Stimulated activated CD8-positive, alpha-beta memory T cell treated with anti-CD3 and anti-CD28 coated beads, Interleukin-7, amount 100 ng/mL, for 4 hours (primary cell): ENCODE results near the gene RIPOR2.
"Not testable (repeated sequence)": the region's sequence is repeated elsewhere in the genome, so short reads cannot be mapped to it uniquely, and the experiment has no call there.

Source experiments
- DNase-seq, 2 donors: peaks; one replicate each; pipeline ENCODE4 v3.0.0-alpha.2; 2020; ENCODE audit warnings: low read depth in 2 of 2

RIPOR2 gene

DNA sequence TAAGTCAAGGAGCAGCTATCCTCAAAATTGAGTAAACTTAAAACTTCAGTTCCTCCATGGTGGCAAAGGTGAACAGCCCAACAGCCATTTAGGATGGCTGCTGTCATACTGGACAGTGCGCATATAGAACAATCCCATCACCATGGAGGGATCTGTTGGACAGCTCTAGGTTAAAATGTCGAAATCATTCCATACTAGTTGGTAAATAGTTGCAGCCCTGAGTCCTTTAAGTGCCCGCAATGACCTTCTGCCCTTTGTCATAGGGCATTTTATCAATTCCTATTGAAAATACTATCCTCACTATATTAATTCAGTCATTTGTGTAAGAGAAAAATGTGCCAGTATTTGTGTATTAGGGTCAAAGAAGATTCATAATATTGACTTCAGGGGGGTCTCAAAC is 128.2 kb downstream of the RIPOR2 start:
- DNase-seq, result no peak

DNA sequence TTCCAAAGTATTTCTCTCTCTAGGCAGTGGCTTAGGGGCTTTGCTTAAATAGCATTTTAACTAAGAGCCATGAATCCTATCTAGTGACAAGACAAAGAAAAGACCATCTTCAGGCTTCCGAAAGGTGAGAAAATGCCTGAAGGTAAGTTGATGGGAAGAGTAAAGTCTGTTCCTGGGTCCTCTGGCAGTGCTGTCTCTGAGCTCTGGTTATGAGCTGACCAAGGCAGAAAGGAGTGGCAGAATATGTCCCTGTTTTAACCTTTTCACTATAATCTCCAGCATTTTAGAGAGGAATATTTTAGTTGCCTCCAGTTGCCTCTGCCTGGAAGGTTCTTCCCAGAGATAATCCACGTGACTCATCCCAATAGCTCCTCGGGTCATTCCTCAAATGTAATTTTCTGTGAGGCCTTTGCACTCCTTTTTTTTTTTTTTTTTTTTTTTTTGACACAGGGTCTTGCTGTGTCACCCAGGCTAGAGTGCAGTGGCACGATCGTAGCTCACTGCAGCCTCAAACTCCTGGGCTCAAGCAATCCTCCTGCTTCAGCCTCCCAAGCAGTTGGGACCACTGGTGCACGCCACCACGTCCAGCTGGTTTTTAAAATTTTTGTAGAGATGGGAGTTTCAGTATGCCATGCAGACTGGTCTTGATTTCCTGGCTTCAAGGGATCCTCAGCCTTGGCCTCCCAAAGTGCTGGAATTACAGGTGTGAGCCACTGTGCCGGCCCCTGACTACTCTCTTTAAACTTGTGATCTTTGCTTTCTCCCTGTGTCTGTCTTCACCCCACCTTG is 133.3 kb downstream of the RIPOR2 start:
- DNase-seq, result no peak

DNA sequence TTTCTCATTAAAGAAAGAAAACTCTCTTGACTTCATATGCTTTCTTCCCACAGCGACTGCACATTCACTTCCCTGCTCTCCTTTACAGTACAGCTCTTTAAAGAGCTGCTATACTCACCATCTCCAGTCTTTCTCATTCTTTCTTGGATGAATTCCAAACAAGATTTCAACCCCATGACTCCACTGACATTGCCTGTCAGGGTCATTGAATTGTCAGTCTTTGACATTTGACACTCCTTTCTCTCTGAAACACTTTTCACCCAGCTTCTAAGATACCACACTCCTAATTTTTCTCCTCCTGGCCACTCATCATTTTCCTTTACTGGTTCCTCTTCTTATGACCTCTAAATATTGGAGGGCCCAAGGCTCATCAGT is 136.2 kb downstream of the RIPOR2 start:
- DNase-seq, result no peak

DNA sequence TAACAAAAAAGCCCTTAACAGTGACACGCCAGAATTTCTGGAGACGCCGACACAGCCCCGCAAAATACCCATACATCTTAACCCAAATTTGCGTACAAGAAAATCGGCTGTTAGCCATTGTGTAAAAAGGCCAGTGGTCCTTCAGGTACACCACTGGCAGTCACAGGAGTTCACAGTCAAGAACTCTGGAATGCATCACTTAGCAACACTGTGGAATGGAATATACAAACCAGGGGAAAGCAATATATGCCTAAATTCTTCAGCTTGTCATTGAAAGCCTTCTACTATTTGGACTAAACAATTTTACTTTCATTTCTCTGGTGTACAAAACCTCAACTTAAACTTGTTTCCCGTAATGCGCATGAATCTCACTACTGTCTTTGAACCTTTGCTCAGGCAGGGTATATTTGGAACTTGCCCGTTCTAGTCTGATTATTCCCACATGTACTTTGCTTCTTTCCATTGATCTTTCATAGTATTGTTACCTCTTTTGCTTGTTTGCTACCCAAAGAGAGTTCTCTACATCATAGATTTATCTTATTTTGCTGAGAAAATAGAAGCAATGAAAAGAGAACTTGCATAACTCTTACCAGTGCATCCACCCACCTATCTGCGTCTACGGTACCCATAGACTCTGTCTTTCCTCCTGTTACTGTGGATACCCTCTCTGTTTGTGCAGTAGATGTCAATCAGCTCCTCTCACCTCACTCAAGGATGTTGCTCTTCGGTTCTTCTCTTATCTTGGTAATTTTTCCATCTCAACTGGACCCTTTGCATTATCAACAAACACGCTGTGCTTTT is 136.8 kb downstream of the RIPOR2 start, which contains the start of gene ARMH2:
Gene ARMH2 (minus strand): TSS at position 178 of the 801 bp plus-strand sequence. CDS start 60 bp downstream, at position 118.
- no peak for DNase-seq

DNA sequence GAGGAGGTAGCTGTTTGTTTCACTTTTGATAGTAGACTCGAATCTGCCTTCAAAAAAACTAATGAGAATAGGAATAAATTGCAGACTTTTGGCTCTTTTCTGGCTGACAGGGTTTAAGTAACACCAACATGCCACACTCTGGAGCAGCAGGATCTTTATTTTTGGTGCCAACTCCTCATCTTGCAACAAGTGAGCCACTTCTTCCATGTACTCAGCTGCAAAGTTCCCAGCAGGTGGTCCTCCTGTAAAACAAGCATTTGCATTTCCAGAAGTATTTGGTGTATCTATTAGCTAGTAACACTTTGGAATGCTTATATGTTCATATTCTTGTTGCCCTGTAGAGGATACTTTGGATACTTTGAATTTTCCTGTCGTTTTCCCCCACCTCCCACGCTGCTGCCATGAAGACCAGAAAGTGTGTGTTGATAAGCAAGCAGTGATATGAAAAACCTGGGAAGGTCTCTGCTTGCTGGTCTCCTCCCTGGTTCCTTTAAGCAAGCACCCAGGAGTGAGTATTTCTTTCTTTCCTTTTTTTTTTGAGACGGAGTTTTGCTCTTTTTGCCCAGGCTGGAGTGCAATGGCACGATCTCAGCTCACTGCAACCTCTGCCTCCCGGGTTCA is 138.1 kb downstream of the RIPOR2 start:
- DNase-seq, result no peak

DNA sequence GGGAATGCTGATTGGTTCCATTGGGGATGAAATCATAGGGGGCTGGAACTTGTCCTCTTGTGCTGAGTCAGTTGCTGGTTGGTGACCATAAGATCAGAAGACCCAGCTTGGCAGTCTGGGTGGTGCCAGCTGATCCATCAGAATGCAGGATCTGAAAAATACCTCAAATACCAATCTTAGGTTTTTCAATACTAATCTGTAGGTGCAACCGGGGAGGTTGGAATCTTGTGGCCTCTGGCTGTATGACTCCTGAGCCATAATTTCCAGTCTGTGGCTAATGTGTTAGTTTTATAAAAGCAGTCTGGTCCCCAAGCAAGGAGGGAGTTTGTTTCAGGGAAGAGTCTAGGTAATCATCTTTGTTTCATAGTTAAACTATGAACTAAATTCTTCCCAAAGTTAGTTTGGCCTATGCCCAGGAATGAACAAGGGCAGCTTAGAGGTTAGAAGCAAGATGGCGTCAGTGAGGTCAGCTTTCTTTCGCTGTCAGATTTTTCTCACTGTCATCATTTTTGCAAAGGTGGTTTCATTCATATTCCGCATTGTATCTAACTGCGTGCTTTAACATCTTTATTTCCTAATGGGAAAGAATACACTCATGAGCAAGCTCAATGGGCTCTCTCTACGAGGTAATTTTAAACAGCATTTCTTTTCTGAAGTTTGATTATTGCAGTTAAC is 139.0 kb downstream of the RIPOR2 start:
- no peak for DNase-seq

DNA sequence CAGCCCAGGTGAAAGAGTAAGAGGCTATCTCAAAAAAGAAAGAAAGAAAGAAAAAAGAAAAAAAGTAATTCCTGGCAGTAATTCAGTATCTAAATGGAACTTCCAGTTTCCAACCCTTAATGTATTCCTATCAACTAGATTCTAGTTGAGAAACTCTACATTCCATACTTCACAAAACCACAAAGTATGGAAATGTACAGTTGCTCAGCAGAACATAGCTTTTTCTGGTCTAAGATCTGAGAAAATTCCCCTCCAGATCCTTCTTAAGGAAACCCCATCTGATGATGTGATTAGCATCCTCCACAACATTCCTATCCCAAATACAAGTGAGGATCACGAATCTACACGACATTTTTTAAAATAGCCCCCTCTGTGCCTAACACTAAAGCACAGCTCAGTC is 140.7 kb downstream of the RIPOR2 start:
- DNase-seq, result no peak

DNA sequence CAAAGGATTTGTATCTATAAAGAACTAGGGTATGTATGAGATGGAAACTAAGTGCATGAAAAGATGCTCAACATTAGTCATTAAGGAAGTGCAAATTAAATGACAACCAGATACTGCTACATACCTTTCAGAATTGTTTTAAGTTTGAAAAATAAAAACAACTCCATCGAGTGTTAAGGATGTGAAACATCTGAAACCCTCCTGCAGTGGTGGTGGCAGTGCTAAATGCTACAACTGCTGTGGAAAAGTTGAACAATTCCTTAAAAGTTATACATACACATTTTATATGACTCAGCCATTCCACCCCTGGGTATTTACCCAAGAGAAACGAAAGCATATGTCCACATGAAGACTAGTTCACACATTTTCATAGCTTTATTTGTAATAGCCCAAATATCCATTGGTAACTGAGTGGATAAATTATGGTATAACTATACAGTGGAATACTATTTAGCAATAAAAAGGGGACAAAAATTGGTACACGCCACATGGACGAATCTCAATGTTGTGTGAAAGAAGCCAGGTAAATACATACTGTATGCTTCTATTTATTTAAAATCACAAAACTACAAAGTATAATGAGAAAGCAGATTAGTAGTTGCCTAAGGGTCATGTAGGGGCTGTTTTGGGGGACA is 147.6 kb downstream of the RIPOR2 start:
- no peak for DNase-seq

DNA sequence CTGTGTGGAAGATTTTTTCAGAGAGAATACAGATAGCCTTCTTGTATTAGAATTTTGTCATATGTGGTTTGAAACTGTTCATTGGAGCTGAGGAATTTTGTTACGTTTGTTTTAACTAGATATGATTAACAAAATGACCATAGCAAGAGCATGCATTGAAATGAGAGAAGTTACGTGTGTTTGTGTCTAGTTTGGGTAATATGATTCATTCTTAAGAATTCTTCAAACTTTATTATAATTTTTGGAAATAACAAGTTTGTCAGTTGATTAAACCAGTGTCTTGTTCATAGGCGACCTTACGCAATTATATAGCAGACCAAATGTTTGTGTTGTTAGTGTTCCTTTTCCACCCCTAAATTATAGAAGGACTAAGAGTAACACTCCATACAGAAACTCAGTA is 155.6 kb downstream of the RIPOR2 start:
- DNase-seq, result no peak

DNA sequence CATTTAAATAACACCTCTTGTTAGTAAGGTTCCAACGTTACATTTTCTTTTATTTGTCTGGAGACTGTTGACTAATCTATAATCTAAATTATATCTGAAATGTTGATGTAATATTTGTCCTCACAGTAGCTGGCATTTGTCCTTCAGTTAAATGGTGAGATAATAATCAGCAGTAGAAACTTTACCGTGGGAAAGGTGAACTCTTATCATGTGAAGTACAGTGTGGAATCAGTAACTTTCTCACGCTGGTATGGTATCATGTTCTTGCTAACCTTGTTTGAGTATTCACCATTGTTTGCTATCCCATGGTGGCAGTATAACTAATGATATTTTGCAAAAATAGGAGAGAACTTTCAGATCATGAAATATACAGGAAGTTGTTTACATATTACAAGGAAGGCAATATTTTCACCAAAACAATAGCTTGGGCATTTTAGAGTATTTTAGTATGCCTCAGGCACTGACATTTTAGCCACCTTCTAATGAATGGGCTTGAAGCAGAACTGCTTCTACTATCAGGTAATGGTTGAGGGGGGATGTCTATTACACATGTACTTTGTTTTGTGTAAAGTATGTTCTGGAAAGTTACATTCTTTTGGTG is 156.2 kb downstream of the RIPOR2 start:
- no peak for DNase-seq

DNA sequence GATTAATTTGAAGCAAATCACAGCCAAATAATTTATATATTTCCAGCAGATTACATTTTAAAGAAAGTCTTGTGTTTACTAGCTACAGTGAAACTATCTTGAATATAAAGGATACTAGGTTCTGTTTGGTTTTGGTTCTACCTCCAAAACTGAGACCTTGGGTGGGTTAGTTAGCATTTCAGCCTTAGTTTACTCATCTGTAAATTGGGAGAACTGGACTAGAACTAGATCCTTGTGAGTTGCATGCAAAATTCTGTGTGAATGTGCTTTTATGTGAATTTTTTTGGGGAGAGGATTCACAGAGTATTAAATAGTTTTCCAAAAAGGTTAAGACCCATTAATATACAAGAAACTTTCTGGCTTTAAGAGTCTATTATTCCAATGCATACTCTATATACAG is 156.9 kb downstream of the RIPOR2 start:
- no peak for DNase-seq

DNA sequence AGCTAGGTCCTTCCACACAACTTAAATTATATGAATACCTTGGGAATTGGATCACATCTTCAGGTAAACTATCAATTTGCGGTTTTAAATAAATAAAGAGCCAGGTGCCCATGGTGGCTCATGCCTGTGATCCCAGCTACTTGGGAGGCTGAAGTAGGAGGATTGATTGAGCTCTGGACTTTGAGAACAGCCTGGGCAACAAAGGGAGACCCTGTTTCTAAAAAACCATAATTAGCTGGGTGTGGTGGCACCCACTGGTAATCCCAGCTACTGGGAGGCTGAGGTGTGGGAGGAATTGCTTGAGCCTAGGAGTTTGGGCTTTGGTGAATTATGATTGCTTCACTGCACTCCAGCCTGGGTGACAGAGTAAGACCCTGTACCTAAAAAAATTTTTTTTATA is 157.6 kb downstream of the RIPOR2 start:
- DNase-seq, result no peak

DNA sequence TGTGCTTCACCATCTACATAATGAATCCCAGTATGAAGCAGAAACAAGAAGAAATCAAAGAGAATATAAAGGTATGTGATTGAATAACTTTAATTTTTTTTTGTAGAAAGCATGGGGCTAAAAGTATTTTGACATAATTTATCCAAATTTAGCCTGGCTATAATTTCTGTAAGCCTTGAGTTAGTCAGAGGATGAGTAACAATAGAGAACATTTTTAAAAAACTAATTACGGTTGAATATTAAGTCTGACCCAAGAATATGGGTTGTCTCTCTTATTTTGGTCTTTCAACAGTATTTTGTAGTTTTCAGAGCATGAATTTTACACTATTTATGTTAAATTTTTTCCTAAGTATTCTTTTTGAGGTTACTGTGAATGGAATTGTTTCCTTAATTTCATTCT is 158.5 kb downstream of the RIPOR2 start:
- no peak for DNase-seq

DNA sequence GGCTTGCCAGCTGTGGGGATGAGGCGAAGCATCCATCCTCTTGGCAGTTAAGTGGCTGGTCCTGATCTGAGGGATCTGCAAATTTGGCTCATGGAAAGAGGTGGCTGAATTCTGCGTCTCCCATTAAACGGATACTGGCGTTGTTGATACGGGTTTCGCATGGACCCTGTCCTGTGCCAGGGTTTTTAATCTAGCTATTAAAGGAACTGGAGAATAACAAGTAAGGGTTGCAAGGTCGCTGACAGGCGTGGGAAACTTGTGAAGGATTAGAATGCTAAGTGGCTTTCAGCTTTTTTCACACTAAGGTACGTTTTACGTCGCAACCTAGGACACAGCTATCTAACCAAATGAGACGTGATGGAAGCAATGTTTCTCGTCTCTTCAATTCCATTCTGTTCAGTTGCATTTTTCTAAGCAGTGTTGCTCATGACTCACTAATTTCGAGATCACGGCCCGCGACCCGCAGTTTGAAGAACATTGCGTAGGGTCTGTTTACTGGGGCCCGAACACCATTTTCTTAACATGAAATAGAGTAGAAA is 160.2 kb downstream of the RIPOR2 start:
- DNase-seq, result peak in 1 of 2 donors; percentile 9

DNA sequence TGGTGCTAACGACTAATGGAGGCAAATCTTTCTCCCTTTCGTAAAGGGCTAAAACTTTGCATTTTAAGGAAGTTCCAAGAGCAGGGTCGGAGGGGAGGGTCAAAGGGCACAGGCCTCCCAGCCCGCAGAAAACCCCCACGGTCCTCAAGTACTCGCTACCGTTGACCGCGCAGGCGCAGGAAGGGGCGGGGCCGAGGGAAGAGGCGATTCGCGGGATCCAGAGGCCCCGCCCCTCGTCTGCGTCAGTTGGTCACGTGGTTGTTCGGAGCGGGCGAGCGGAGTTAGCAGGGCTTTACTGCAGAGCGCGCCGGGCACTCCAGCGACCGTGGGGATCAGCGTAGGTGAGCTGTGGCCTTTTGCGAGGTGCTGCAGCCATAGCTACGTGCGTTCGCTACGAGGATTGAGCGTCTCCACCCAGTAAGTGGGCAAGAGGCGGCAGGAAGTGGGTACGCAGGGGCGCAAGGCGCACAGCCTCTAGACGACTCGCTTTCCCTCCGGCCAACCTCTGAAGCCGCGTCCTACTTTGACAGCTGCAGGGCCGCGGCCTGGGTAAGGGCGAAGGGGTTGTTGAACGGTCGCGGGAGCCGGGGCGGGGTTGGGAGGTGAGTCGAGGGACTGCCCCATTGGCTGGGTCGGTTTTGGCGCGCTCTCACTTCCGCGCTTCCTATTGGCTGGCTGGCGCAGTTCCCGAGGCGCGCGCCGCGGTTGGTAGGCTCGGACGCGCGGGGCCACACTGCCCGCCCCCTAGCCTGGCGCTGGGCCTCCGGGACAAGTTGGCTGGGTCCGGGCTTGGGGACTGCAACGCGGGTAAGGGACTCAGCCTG is 160.9 kb downstream of the RIPOR2 start, which contains the start of gene GMNN:
Gene GMNN (plus strand): TSS at position 242 of the 824 bp plus-strand sequence. CDS start 2,310 bp downstream, outside the sequence.
- peak; percentile 95 to 97 for DNase-seq

DNA sequence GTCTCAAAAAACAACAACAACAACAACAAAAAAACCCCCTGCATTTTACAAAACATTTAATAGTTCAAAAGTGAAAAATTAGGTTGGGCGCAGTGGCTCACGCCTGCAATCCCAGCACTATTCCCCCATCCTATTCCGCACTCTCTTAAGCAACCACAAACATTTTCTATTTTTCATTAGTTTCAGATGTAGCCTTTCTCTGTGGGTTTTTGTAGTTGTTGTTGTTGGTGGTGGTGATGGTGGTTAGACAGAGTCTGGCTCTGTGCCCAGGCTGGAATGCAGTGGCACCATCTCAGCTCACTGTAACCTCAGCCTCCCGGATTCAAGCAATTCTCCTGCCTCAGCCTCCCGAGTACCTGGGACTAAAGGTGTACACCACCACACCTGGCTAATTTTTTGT is 167.4 kb downstream of the RIPOR2 start:
- no peak for DNase-seq

DNA sequence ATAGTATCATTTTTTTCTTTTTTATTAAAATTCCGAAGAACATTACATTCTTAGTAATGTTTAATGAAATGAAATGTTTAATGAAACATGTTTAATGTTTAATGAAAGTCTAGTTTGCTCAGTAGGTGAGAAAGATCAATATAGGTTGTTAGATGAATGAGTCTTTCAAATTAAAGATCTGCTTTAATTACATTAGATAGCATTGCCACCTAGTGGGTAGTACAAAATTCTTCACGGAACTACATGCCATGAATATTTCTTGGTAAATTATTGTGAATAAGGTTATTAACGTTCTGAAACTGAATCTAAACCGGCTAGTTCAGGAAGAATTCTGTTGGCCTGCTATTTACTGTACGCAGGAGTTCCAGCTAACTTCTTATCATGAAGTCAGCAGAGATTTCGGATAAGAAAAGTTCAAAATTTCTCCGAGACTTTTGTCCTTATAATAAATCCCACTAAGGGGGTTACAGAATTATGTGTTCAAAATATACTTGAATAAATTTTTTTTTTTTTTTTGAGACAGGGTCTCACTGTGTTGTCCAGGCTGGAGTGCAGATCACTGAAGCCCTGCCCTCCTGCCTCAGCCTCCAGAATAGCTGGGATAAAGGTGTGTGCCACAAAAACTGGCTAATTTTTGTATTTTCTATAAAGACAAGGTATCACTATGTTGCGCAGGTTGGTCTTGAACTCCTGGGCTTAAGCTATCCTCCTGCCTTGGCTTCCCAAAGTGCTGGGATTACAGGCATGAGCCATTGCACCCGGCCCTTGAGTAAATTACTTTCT is 168.9 kb downstream of the RIPOR2 start:
- no peak for DNase-seq

DNA sequence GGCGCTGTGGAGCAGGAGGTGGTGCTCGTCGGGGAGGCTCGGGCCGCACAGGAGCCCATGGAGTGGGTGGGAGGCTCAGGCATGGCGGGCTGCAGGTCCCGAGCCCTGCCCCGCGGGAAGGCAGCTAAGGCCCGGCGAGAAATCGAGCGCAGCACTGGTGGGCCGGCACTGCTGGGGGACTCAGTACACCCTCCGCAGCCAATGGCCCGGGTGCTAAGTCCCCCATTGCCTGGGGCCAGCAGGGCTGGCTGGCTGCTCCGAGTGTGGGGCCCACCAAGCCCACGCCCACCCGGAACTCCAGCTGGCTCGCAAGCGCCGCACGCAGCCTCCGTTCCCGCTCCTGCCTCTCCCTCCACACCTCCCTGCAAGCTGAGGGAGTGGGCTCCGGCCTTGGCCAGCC is 169.8 kb downstream of the RIPOR2 start:
- DNase-seq, result not testable (repeated sequence)
